ENCODE data around the gene ZNF548.

GRCh38 chr19:57395710-57396109 is 6.1 kb downstream of the ZNF548 start:
- TF ChIP-seq, protein P1, sequence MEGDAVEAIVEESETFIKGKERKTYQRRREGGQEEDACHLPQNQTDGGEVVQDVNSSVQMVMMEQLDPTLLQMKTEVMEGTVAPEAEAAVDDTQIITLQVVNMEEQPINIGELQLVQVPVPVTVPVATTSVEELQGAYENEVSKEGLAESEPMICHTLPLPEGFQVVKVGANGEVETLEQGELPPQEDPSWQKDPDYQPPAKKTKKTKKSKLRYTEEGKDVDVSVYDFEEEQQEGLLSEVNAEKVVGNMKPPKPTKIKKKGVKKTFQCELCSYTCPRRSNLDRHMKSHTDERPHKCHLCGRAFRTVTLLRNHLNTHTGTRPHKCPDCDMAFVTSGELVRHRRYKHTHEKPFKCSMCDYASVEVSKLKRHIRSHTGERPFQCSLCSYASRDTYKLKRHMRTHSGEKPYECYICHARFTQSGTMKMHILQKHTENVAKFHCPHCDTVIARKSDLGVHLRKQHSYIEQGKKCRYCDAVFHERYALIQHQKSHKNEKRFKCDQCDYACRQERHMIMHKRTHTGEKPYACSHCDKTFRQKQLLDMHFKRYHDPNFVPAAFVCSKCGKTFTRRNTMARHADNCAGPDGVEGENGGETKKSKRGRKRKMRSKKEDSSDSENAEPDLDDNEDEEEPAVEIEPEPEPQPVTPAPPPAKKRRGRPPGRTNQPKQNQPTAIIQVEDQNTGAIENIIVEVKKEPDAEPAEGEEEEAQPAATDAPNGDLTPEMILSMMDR (conservative IDR thresholded peaks at IDR 0.05; ENCODE audit: low read length): no peak
- no peak for TF ChIP-seq EZH2phosphoT487 (IDR thresholded peaks at IDR 0.05; ENCODE audit: borderline replicate concordance, low read depth, low read length)

Data from OCI-LY7 (cell line).